Thymus (tissue), 11 donors: ENCODE measurements around the gene POU2F3. TPM values are rescaled to one million over a fixed set of nuclear protein-coding genes. Genes with fewer than 3 reads are reported as not detected.

ENCODE experiments used
- DNase-seq, 9 donors: peaks; one replicate each; pipeline ENCODE4 v3.0.0-alpha.2; 2013; ENCODE audit warnings: low spot score in 9 of 9, low read depth in 6 of 9, missing footprints in 1 of 9
- H3K27ac ChIP-seq, 2 donors: one replicate each; pipeline ENCODE4 v1.5.1; 2013; ENCODE audit warnings: control low read depth in 1 of 2, low read depth in 1 of 2, low read length in 1 of 2, mild to moderate bottlenecking in 1 of 2, moderate library complexity in 1 of 2
- H3K27me3 ChIP-seq, 2 donors: one replicate each; pipeline ENCODE4 v1.5.1; 2013; ENCODE audit warnings: low read length in 1 of 2; ENCODE audit not compliant: control insufficient read depth in 2 of 2, insufficient read depth in 1 of 2
- H3K36me3 ChIP-seq, 2 donors: one replicate each; pipeline ENCODE4 v1.5.1; 2013; ENCODE audit warnings: low read length in 1 of 2, mild to moderate bottlenecking in 1 of 2, moderate library complexity in 1 of 2; ENCODE audit not compliant: control insufficient read depth in 2 of 2, insufficient read depth in 2 of 2
- H3K4me1 ChIP-seq, 2 donors: one replicate each; pipeline ENCODE4 v1.5.1; 2013; ENCODE audit warnings: low read length in 2 of 2; ENCODE audit not compliant: control insufficient read depth in 2 of 2, insufficient read depth in 2 of 2
- H3K4me3 ChIP-seq, 2 donors: one replicate each; pipeline ENCODE4 v1.5.1; 2013; ENCODE audit warnings: low read length in 2 of 2, control low read depth in 1 of 2, mild to moderate bottlenecking in 1 of 2
- H3K9me3 ChIP-seq, 2 donors: one replicate each; pipeline ENCODE4 v1.5.1; 2013; ENCODE audit warnings: low read length in 1 of 2, mild to moderate bottlenecking in 1 of 2; ENCODE audit not compliant: control insufficient read depth in 2 of 2, insufficient read depth in 1 of 2
- WGBS: extraction: QIAGEN DNeasy Blood & Tissue Kit; methylation state at CpG from one replicate; pipeline ENCODE4 v1.1.7; 2013; 5-methylcytosine and 5-hydroxymethylcytosine counted together
- polyA plus RNA-seq: library from polyadenylated mRNA; stranded (reverse); fragments of 200-250 nt; gene quantifications from one replicate; pipeline ENCODE4 v1.2.3, GENCODE V29; 2013
- total RNA-seq: library from RNA; stranded (reverse); fragments of 120-200 nt; gene quantifications from one replicate; pipeline ENCODE4 v1.2.4, GENCODE V29; 2013
- donor health status: healthy.

The POU2F3 gene
- total and polyA plus RNA-seq, 2 donors: 0.19 to 2.0 TPM

DNA sequence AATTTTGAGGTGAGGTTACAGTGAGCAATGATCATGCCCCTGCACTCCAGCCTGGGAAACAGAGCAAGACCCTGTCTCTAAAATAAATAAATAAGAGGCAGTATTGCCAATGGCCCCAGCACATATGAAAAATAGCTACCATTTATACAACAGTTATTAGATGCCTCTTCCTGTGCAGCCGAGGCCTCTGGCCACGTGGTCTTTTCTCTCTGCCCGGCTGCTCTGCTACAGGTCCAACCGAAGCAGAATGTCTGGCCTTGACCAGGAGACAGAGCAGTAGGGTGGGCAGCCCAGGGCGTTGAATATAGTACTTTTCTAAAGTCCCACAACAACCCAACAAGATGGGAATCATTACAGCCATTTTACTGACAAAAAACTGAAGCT is 41.5 kb upstream of the POU2F3 start:
- Histone ChIP-seq H3K27me3 (no peaks in the 10 kb centered on the region), H3K9me3 (no peaks in the 10 kb centered on the region), H3K36me3 (no peaks in the 10 kb centered on the region), H3K27ac (no peak overlapping the region), H3K4me3 (no peak overlapping the region), H3K4me1 (no peaks in the 10 kb centered on the region)
- DNase-seq: no peak
- 91% methylated on average over 5 of the region's 5 CpGs for WGBS

DNA sequence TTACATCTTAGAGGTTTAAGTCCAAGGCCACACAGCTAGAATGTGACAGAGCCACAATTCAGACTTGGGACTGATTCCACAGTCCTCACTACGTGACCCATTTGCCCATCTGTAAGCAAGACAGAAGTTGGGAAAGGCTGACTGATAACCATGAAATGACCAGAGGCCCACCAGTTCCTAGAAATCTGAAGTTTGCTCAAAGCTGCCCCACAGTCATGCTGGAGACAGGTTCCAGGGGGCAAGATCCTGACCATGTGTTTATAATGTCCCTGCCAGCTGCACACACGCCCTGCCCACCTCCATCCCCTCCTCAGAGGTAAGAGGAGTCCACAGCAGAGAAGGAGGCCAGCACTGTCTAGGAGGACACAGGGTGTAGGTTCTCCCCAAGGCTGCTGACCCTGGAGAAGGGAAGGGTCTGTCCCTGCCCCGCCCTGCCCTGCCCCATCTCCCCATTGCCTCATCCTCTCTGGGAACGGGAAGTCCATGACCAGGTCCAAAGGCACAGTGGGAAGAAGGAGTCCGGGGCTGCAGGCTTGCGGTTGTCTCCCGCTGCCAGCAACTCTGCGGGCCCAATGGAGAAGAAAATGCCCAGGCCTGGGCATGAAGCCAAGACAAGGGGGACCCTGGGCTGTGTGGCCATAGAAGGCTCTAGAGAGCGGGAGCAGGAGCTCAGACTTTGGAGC is 41.0 kb upstream of the POU2F3 start:
- H3K4me3 ChIP-seq: no peak overlapping the region
- H3K4me1 ChIP-seq: no peaks in the 10 kb centered on the region
- H3K27ac ChIP-seq: no peak overlapping the region
- no peaks in the 10 kb centered on the region for H3K27me3 ChIP-seq
- no peak for DNase-seq
- no peaks in the 10 kb centered on the region for H3K9me3 ChIP-seq
- 97% methylated on average over 9 of the region's 9 CpGs for WGBS
- H3K36me3 ChIP-seq: no peaks in the 10 kb centered on the region

DNA sequence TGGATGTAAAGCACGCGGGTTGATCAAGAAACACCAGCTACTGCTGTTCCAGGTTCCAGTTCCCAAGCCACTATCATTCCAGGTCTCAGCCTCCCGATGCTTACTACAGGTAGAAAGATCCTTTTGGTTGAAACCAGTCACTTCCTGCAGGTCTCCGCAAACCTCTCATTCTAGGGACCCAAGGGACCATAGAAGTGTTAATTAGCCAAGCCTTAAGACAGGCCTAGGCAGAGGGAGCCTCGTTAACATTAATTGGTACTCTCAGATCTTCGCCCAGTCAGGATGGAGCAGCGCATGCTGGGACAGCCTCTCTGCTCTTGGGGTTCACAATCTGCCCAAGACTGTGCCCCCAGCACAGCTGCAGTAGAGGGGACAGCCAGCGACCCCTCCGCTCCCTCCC is 40.3 kb upstream of the POU2F3 start:
- no peaks in the 10 kb centered on the region for H3K27me3 ChIP-seq
- no peaks in the 10 kb centered on the region for H3K9me3 ChIP-seq
- H3K36me3 ChIP-seq: no peaks in the 10 kb centered on the region
- H3K4me3 ChIP-seq: no peak overlapping the region
- H3K4me1 ChIP-seq: no peaks in the 10 kb centered on the region
- no peak for DNase-seq
- 96% methylated on average over 9 of the region's 9 CpGs for WGBS
- no peak overlapping the region for H3K27ac ChIP-seq

DNA sequence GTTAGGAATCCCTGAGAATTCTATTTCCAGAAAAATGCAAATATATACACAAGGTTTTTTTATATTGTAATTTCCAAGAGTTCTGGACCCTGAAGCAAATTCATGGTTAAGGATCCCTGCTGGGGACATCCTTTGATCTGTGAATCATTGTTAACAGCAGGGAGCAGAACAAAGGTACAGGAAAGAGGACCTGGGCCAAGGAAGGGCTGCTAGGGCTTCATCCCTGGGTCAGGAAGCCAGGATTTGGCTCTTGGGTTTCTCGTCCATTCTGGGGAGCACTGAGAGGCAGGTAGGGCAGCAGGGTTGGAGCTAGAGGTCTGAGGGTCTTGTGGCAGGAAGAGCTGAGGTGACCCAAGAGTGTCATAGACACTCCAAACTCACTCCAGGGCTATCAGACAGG is 39.3 kb upstream of the POU2F3 start:
- no peak for DNase-seq
- 95% methylated on average over 1 of the region's 1 CpG for WGBS
- Histone ChIP-seq H3K36me3 (no peaks in the 10 kb centered on the region), H3K4me1 (no peaks in the 10 kb centered on the region), H3K9me3 (no peaks in the 10 kb centered on the region), H3K27ac (no peak overlapping the region), H3K4me3 (no peak overlapping the region), H3K27me3 (no peaks in the 10 kb centered on the region)

GRCh38 chr11:120201653-120202052 is 38.3 kb upstream of the POU2F3 start:
- Histone ChIP-seq H3K4me3 (no peak overlapping the region), H3K4me1 (peaks cover 0 to 3% of the 10 kb centered on the region in 2 donors), H3K9me3 (no peaks in the 10 kb centered on the region), H3K36me3 (no peaks in the 10 kb centered on the region), H3K27me3 (no peaks in the 10 kb centered on the region), H3K27ac (no peak overlapping the region)
- WGBS: 60% methylated on average over 3 of the region's 3 CpGs
- DNase-seq: no peak

GRCh38 chr11:120203626-120204025 is 36.3 kb upstream of the POU2F3 start:
- Histone ChIP-seq H3K4me3 (no peak overlapping the region), H3K27ac (no peak overlapping the region), H3K4me1 (peaks cover 0 to 7% of the 10 kb centered on the region in 2 donors), H3K27me3 (peaks cover 0 to 10% of the 10 kb centered on the region in 2 donors), H3K9me3 (no peaks in the 10 kb centered on the region), H3K36me3 (no peaks in the 10 kb centered on the region)
- WGBS: 98% methylated on average over 4 of the region's 4 CpGs
- DNase-seq: no peak

DNA sequence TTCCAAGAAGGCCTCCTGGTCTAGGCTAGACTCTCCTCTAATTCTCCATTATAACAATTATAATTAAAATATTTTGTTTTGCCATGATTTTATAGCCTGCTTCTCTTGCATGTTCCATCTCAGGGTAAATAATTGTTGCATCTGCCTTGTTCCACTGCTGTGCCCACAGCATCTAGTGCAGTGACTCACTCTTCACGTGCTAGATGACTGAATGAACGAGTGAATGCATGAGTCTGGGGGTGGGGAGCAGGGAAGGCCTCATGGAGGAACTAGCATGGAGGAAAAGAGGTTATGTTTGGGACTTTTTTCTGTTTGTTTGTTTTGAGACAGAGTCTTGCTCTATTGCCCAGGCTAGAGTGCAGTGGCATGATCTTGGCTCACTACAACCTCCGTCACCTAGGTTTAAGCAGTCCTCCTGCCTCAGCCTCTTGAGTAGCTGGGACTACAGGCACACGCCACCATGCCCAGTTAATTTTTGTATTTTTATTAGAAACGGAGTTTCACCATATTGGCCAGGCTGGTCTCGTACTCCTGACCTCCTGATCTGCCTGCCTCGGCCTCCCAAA is 34.3 kb upstream of the POU2F3 start:
- peaks cover 0 to 14% of the 10 kb centered on the region in 2 donors for H3K4me1 ChIP-seq

DNA sequence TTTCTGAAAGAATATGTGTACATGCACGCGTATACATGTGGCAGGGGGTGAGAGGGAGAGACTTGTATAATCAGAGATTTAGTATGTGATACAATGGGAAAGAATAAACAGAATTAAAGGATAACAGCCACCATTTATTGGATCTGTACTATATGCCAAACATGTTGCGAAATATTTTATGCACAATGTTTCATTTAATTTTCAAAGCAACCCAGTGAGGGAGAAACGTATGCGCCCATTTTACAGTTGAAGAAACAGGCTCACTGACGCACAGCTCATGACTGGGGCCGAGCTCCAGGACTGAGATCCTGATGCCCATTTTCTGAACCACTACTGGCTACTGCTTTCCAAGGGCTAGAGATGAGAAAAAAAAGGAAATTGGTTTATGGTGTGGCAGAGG is 32.4 kb upstream of the POU2F3 start:
- DNase-seq: no peak
- Histone ChIP-seq H3K4me3 (no peak overlapping the region), H3K27ac (no peak overlapping the region), H3K9me3 (no peaks in the 10 kb centered on the region), H3K27me3 (peaks cover 0 to 40% of the 10 kb centered on the region in 2 donors), H3K4me1 (peaks cover 5 to 19% of the 10 kb centered on the region in 2 donors), H3K36me3 (no peaks in the 10 kb centered on the region)
- 97% methylated on average over 7 of the region's 7 CpGs for WGBS

More for the DNA sequence above, 34.3 kb upstream of the POU2F3 start:
- 95% methylated on average over 7 of the region's 7 CpGs for WGBS
- H3K36me3 ChIP-seq: no peaks in the 10 kb centered on the region
- no peaks in the 10 kb centered on the region for H3K9me3 ChIP-seq
- DNase-seq: no peak
- H3K4me3 ChIP-seq: no peak overlapping the region
- H3K27me3 ChIP-seq: peaks cover 0 to 27% of the 10 kb centered on the region in 2 donors
- no peak overlapping the region for H3K27ac ChIP-seq

GRCh38 chr11:120208001-120208441 is 31.9 kb upstream of the POU2F3 start:
- no peak for DNase-seq

More at GRCh38 chr11:120208001-120208441, 31.9 kb upstream of the POU2F3 start:
- Histone ChIP-seq H3K36me3 (no peaks in the 10 kb centered on the region), H3K4me3 (no peak overlapping the region), H3K27ac (no peak overlapping the region), H3K4me1 (peaks cover 5 to 19% of the 10 kb centered on the region in 2 donors), H3K9me3 (no peaks in the 10 kb centered on the region), H3K27me3 (peaks cover 0 to 42% of the 10 kb centered on the region in 2 donors)
- 77% methylated on average over 13 of the region's 13 CpGs for WGBS
